GM19099 (cell line): Measurements from ENCODE around the gene PLEKHA1.

Experiments used
- POLR2A ChIP-seq: IDR thresholded peaks from 3 replicates; pipeline ENCODE4 v1.6.1; 2011; ENCODE audit warnings: low read depth; ENCODE audit not compliant: insufficient read length; ENCODE audit errors: extremely low read depth

PLEKHA1 gene

DNA sequence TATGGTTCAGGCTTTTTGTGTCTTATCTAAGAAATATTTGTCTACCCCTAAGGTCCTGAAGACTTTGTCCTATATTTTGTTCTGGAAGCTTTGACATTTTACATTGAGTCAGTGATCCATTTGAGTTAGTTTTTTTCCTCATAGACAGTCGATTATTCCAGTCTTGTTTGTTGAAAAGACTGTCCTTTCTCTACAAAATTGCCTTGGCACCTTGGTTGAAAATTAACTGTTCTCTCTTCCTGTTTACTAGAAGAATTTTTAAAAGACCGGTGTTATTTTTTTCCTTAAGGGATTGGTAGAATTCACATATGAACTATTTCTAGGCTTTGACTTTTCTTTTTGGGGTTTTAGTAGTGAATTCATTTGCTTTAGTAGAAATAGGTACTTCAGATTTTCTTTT is 12.0 kb downstream of the PLEKHA1 start:
- TF ChIP-seq POLR2A: no peak

DNA sequence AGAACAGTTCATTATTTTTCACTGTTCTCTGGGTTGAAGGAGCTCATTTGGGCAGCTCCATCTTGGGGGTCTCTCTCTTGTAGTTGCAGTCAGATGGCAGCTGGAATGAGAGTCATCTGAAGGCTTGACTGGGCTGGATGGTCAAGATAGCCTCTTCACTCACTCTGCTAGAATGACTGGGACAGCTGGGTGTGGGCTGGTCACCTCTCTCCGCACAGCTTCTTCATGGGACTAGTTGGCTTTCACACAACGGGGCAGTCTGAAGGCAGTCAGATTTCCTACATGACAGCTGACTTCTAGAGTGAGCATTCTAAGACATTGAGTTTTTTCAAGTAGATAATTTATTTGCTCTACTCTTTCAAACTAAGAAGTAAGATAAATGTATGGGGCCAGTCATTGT is 13.1 kb downstream of the PLEKHA1 start:
- no peak for TF ChIP-seq POLR2A

DNA sequence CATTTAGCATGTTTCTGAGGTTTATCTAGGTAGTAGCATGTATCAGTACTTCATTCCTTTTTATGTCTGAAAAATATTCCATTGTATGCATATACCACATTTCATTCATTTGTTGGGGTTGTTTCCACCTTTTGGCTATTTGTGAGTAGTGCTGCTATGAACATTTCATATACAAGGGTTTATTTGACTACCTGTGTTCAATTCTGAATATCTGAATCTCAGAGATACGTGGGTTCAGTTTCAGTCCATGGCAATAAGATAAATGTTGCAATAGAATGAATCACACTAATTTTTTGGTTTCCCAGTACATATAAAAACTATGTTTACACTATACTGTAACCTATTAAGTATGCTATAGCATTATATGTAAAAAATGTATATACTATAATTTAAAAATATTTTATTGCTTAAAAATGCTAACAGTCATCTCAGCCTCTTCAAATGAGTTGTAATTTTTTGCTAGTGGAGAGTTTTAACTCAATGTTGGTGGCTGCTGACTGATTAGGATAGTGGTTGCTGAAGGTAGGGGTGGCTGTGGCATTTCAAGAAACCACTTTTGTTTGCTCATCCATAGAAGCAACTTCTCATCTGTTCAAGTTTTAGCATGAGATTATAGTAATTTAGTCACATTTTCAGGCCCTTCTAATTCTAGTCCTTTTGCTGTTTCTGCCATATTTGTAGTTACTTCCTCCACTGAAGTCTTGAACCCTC is 13.9 kb downstream of the PLEKHA1 start:
- TF ChIP-seq POLR2A: no peak

DNA sequence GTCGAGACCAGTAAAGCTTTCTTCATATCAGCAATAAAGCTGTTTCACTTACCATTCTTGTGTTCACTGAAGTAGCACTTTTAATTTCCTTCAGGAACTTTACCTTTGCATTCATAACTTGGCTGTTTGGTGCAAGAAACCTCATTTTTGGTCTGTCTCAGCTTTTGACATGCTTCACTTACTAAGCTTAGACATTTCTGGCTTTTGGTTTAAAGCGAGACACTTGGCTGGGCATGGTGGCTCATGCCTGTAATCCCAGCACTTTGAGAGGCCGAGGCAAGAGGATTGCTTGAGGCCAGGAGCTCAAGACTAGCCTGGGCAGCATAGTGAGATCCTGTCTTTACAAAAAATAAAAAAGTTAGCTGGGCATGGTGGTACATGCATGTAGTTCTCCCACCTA is 15.8 kb downstream of the PLEKHA1 start:
- no peak for TF ChIP-seq POLR2A

DNA sequence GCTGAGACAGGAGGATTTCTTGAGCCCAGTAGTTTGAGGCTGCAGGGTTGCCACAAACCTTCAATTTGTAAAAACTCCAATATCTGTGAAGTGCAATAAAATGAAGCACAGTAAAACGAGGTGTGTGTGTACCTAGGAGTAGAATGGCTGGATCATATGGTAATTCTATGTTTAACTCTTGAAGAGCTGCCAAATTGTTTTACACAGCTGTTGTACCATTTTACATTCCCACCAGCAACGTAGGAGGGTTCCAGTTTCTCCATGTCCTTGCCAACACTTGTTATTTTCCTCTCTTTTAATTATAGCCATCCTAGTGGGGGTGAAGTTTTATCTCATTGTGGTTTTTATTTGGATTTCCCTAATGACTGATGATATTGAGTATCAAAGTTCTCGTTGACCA is 16.2 kb downstream of the PLEKHA1 start:
- no peak for TF ChIP-seq POLR2A

DNA sequence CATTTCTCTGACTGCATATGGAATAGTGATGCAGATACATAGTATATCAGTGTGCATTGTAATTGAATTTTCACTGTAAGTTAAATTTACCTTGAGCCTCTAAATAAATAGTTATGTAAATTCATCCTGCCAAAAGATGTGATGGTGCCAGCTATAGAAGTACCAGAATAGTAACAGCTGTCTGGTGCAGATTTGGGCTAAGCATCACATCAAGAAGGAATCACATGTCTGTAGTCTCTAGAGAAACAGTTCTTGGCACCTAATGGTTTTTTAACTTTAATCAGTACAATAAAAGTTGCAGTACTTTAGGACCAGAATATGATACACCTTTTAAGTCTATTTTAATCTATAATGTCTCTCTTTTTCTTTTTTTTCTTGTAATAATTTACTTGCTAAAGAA is 17.4 kb downstream of the PLEKHA1 start:
- TF ChIP-seq POLR2A: no peak

DNA sequence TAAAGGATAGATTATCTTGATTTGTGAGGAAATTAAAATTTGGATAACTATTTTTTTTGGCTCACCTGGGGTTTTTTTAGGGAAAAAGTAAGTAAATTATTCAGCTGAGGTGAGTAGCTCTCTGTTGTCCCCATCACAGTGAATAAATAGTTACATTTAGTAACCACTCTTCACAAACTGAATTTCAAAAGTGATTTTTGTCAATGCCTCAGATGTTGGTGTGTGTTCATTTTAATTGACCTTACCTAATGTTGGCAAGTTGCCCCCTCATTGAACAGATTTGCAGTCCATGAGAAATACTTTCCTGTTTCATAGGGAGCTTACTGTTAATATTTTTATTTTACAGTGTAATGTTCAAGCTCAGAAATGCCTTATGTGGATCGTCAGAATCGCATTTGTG is 18.3 kb downstream of the PLEKHA1 start:
- no peak for TF ChIP-seq POLR2A

DNA sequence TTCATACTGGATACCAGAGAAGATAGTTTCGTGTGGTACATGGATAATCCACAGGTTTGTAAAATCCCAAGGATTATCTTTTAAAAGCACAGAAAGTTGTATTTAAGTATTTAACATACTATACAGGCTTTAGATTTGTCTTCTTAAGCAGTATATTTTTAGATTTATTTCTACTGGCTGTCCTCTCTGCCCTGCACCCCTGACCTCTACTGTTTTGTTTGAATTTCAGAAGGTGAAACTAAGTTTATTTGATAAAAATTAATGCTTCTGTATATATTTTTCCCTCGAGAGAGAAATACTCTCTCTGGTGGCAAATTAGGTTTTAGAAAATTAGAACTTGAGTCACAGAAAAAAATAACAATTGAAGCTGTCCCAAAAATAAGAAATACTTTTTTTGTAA is 18.8 kb downstream of the PLEKHA1 start:
- no peak for TF ChIP-seq POLR2A

DNA sequence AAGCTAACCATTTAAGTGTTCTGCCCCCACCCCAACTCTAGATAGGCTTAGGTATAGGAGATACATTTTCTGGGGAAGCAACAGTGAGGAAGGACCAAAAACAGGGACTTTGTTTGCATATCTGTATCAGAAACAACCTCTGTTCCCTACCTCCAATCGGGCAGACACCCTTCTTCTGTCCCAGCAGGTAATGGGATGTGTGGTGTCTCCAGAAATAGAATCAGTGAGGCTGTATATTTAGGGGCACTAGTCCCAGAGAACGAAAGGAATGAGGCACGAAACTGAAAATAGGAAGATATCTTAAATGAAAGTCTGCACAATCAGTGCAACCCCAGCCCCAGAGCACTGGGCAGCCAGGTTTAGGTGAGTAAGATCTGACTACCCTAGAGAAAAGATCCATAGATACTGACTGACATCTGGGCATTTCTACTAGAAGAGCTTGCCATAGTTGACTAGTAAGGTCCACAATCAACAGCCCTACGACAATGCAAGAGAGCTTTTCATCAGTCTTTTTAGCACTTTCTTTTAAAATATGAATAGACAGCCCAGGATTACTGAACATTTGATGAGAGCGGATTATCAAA is 28.1 kb downstream of the PLEKHA1 start:
- TF ChIP-seq POLR2A: no peak

DNA sequence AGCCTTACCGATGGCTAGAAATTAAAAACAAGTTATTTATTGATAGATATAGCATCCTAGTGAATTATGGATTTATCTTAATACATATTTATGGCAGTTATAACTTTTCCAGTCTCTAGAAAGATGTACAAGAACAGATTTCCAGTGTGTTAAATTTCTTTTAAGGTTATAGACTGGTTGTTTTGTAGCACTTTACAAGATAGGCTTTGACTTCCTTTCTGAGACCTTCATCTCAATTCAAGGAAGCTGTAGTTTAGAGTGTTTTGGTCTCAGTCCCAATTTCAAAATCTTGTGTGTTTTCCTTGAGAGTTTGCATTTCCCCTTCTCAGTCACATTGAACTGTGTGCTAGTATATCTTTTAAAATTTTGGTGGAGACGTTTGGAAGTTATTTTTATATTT is 30.1 kb downstream of the PLEKHA1 start:
- no peak for TF ChIP-seq POLR2A

DNA sequence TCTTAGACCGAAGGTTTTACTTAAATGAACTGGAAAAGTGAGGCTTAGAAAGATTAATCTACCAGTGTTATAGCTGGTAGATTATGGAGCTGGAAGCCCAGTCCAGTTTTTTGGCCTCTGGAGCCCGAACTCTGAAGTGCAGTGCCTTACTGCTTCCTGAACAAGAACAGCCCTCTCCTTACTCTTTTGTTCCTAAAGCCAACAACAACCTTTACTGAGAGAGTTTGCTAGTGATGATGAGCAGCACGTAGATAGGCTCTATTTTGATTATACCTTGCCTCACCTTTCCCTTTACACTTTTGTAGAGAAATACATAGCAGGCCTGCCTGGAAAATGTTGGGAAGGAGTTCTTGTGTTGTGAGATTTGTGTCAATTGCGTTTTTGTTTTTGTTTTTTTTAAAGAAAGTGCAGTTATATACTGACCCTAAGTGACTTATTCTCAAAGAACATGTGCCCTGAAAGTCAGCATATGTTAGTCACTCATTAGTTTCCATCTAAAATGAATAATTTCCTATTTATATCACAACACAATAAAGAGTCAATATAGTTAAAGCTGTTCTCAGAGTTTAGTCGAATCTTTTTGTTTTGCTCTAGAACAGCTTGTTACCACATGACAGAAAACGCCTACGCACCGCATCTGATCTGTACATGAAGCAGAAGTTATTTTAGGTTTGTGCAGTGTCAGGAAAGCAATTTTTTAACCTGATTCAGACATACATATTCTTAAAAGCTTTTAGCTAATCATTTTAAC is 33.0 kb downstream of the PLEKHA1 start:
- no peak for TF ChIP-seq POLR2A

DNA sequence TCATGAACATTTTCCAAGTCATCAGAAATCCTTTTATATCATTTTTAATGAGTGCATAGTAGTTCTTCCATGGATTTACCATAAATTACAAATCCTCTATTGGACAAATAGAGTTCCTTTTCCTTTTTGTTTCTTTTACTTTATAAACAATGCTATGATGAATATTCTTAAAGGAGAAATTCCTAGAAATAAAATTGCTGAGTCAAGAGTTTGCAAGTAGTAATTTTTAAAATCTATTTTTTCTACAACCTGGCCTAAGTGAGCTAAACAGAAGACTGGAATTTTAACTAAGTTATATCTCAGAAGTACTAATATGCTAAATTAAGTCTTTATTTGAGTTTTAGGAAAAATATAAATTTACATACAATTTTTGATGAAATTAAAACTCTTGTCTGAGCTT is 38.8 kb downstream of the PLEKHA1 start:
- TF ChIP-seq POLR2A: no peak

DNA sequence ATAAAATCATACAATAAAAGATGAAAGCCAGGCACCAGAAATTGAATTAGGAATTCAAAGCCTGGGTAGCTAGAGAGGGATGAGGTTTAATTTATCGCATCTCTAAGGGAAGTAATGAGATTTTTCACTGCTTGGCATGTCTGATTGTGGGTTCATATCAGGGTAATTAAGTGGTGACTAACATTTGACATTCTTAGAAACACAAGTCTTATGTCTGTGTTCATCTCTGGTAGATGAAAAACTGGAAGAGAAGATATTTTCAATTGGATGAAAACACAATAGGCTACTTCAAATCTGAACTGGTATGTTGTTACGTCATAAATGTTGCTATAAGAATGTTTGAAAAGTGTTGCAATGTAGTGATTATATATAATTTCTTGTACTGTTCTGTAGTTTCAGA is 43.2 kb downstream of the PLEKHA1 start:
- no peak for TF ChIP-seq POLR2A

DNA sequence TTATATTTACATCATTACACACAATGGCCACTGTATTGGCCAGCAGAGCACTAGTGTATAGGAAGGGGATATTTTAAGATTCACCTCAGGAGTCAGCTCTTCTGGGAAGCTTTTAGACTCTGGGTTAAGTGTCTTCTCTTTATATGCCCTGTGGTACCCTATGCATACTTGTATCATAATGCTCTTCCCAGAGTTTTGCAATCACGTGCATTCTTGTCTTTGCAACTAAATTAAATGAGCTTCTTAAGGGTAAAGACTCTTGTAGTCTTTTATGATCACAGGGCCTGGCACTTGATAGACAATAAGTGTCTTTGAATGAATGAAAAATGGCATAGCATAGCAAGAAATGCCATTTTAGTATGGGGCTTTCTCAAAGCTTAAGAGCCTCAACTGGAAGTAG is 44.5 kb downstream of the PLEKHA1 start:
- no peak for TF ChIP-seq POLR2A

DNA sequence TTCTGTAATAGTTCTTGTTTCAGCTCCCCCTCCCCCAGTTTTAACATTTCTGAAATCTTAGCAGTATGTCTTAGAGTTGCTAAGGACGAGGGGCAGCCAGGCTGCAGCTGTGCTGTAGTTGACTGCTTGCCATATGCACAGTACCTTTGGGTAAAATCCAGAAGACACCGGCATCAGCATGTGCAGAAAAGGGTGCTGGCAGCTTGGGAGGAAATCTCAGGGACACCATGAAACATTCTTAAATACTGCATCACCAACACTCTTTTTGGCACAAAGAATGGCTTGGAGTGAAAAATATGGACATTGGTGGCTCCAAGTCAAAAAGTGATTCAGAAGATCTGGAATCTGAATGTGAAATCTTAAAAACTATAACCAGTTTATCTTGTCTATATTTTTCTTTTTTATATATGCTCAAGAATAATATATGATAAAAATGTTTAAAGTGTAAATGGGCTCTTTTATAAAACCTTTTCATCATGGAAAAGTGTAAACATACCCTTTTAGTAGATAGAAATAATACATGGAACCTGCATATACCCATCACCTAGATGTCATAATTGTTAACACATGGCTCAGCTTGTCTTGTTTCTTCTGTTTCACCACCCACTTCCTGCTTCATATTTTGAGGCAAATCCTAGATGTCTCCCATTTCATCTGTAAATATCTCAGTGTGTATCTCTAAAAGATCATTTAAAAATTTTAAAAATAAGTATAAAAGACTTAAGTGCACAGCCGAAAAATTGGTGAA is 45.5 kb downstream of the PLEKHA1 start:
- TF ChIP-seq POLR2A: no peak
